Activated naive CD4-positive, alpha-beta T cell treated with anti-CD3 and anti-CD28 coated beads for 36 hours (primary cell): ENCODE results near the gene FXYD5. TPM values are rescaled to one million over a fixed set of nuclear protein-coding genes. Genes with fewer than 3 reads are reported as not detected.

Experiments
- CTCF ChIA-PET: fragments of 350-600 bp; sonication (Branson Sonifier 250); formaldehyde crosslinking; loops from one replicate; lab custom pipeline; 2021; ENCODE audit warnings: antibody characterized with exemption; lab: Charles Lee
- DNase-seq: peaks from one replicate; pipeline ENCODE4 v3.0.0-alpha.2; 2020
- H3K27ac Mint-ChIP-seq: one replicate; pipeline ENCODE4 v1.8.0; 2021; ENCODE audit warnings: mild to moderate bottlenecking, mixed read lengths
- H3K27me3 Mint-ChIP-seq: one replicate; pipeline ENCODE4 v1.8.0; 2021; ENCODE audit warnings: low read depth, mixed read lengths
- H3K36me3 Mint-ChIP-seq: one replicate; pipeline ENCODE4 v1.8.0; 2021; ENCODE audit warnings: low read depth, mixed read lengths
- H3K4me1 Mint-ChIP-seq: one replicate; pipeline ENCODE4 v1.8.0; 2021; ENCODE audit warnings: low read depth, mixed read lengths
- H3K4me3 Mint-ChIP-seq: one replicate; pipeline ENCODE4 v1.8.0; 2021; ENCODE audit warnings: mild to moderate bottlenecking, moderate library complexity, mixed read lengths
- H3K9me3 Mint-ChIP-seq: one replicate; pipeline ENCODE4 v1.8.0; 2021; ENCODE audit warnings: mixed read lengths
- intact Hi-C: fragments of 100-400 bp; cut with micrococcal nuclease; formaldehyde crosslinking; loops from one replicate; pipeline ENCODE4 v1.15.1; 2023
- total RNA-seq, 2 experiments: library from RNA; stranded (reverse); gene quantifications; one replicate each; pipeline ENCODE4 v1.2.3, GENCODE V29; 2021

The FXYD5 gene
- total RNA-seq, 2 experiments from 2014 or later: 289 to 294 TPM

DNA sequence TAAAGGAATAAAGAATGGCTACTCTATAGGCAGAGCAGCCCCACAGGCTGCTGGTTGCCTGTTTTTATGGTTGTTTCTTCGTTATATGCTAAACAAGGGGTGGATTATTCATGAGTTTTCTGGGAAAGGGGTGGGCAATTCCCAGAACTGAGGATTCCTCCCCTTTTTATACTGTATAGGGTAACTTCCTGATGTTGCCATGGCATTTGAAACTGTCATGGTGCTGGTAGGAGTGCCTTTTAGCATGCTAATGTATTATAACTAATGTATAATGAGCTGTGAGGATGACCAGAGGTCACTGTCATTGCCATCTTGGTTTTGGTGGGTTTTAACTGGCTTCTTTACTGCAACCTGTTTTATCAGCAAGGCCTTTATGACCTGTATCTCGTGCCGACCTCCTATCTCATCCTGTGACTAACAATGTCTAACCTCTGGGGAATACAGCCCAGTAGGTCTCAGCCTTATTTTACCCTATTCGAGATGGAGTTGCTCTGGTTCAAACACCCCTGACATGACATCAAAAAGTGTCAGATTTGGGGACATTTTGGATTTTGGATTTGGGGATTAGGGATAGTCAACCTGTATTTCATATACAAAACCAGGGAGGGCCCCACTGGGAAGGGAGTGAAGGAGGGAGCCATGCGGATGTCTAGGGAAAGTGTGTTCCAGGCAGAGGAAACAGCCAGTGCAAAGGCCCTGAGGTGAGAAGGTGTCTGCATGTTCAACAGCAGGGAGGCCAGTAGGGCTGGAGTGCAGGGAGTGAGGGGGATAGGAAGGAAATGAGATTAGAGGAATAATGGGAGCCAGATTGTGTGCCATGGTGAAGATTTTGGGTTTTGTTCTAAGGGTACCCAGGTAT, 10.9 kb downstream of the FXYD5 start:
- H3K4me3 Mint-ChIP-seq: no peak overlapping the region
- H3K9me3 Mint-ChIP-seq: peaks cover 43% of the 10 kb centered on the region
- peak; percentile 2 for DNase-seq
- H3K27me3 Mint-ChIP-seq: no peaks in the 10 kb centered on the region
- peaks cover 84% of the 10 kb centered on the region for H3K36me3 Mint-ChIP-seq
- H3K4me1 Mint-ChIP-seq: peaks cover 57% of the 10 kb centered on the region
- CTCF ChIA-PET: no interaction called here
- intact Hi-C loops: no loop called here
- peak overlapping the region; percentile 50 for H3K27ac Mint-ChIP-seq

DNA sequence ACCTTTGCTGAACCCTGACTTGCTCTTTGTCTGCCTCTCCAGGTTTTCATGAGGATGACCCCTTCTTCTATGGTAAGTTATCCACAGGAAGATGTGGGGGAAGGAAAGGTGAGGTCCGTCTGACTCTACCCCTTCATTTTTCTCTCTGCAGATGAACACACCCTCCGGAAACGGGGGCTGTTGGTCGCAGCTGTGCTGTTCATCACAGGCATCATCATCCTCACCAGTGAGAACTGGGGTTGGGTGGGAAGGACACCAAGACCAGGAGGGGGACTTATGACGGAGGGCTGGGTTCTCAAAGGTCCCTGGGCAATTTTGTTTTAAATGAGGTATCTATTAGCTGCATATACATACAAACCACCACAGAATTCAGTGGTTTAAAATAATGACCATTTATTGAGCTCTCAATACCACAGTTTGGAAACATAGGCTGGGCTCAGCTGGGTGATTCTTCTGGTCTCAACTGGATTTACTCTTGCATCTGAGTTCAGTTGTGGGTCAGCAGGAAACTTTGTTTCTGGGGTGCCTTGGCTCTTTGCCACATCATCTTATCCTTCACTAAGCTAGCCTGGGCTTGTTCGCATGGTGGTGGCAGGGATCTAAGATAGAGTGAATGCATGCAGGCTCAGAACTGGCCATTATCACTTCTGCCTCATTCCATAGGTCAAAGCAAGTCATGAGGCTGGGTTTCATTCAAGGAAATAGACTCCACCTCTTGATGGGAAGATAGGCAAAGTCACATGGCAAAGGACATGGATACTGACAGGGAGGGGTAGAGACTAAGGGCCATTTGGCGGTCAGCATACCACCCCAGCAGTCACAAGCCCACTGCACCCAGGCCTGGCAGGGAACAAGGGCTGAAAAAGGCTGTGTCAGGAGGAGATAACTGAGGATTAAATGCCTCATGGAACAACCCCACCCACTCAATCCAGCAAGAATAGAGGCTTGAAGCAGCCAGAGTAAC, 11.8 kb downstream of the FXYD5 start:
- H3K36me3 Mint-ChIP-seq: peaks cover 78% of the 10 kb centered on the region
- DNase-seq: peak; percentile 26
- CTCF ChIA-PET: interaction anchor here (0.6 kb wide), 1 partner anchor 21 kb away, joined by 4 read pairs; no protein-coding TSS in a partner anchor
- intact Hi-C loops: no loop called here
- peaks cover 41% of the 10 kb centered on the region for H3K9me3 Mint-ChIP-seq
- H3K4me3 Mint-ChIP-seq: no peak overlapping the region
- no peaks in the 10 kb centered on the region for H3K27me3 Mint-ChIP-seq
- H3K4me1 Mint-ChIP-seq: peaks cover 52% of the 10 kb centered on the region
- H3K27ac Mint-ChIP-seq: peak overlapping the region; percentile 80

DNA sequence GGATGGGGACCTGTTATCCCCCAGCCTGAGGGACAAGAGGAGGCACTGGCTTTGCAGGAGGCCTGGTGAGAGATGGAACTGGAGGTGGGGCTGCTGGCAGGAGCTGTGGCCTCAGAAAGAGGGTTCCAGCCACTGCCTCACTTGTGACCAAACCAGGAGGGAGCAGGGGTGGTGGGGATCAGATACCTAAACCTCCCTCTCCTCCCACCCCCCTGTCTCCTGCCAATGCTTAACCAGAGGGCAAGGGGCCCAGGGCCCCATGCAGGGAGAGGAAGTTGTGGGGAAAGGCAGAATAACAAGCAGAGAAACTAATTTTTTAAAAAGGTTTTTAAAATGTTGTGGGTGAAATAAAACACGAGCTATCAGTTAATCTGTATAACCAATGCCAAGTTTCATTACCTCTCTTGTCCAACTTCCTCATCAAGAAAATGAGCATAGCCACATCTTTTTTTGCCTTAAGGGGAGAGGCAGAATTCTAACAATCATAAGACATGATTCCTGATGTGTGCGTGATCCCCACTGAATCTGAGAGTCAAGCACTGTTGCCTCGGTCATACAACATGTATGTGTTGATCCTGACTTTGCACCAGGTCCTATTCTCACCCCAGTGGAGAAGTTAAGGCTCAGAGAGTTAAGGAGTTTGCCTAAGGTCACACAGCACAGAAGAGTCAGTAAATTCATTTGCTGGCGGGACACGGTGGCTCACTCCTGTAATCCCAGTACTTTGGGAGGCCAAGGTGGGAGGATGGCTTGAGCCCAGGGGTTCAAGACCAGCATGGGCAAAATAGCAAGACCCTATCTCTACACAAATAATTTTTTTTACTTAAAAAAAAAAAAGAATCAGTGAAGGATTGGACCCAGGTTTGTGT, 12.9 kb downstream of the FXYD5 start:
- Mint-ChIP-seq H3K36me3 (peaks cover 75% of the 10 kb centered on the region), H3K4me3 (no peak overlapping the region), H3K9me3 (peaks cover 35% of the 10 kb centered on the region), H3K4me1 (peaks cover 49% of the 10 kb centered on the region), H3K27me3 (no peaks in the 10 kb centered on the region), H3K27ac (peak overlapping the region; percentile 80)
- no peak for DNase-seq
- CTCF ChIA-PET: interaction anchor here (0.6 to 1.4 kb wide), 3 partner anchors 15 to 494 kb away, joined by 3 to 5 read pairs (median 3); partner anchors contain the start of gene ZNF792
- intact Hi-C loops: no loop called here

DNA sequence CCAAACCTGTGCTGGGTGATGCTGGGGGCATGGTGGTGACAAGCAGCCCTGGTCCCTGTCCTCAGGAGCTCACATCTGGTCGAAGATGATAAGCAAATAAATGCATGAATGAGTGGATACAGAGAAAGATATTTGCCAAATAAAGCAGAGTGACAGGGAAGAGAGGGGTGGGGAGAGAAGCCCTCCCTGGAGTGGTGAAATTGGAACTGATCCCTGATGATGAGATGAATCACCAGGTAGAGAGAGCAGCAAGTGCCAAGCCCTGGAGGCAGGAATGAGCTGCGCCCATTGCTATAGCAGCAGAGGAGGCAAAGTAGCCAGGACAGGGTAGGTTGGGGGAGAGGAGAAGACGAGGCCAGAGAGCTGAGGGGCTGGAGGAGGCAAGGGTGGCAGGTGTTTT, 13.7 kb downstream of the FXYD5 start:
- peak overlapping the region; percentile 80 for H3K27ac Mint-ChIP-seq
- H3K36me3 Mint-ChIP-seq: peaks cover 74% of the 10 kb centered on the region
- H3K27me3 Mint-ChIP-seq: no peaks in the 10 kb centered on the region
- H3K4me3 Mint-ChIP-seq: no peak overlapping the region
- no peak for DNase-seq
- intact Hi-C loops: no loop called here
- H3K9me3 Mint-ChIP-seq: peaks cover 32% of the 10 kb centered on the region
- peaks cover 49% of the 10 kb centered on the region for H3K4me1 Mint-ChIP-seq
- CTCF ChIA-PET: interaction anchor here (0.6 to 1.4 kb wide), 3 partner anchors 14 to 204 kb away, joined by 3 to 7 read pairs (median 3); partner anchors contain the start of gene ZNF792

DNA sequence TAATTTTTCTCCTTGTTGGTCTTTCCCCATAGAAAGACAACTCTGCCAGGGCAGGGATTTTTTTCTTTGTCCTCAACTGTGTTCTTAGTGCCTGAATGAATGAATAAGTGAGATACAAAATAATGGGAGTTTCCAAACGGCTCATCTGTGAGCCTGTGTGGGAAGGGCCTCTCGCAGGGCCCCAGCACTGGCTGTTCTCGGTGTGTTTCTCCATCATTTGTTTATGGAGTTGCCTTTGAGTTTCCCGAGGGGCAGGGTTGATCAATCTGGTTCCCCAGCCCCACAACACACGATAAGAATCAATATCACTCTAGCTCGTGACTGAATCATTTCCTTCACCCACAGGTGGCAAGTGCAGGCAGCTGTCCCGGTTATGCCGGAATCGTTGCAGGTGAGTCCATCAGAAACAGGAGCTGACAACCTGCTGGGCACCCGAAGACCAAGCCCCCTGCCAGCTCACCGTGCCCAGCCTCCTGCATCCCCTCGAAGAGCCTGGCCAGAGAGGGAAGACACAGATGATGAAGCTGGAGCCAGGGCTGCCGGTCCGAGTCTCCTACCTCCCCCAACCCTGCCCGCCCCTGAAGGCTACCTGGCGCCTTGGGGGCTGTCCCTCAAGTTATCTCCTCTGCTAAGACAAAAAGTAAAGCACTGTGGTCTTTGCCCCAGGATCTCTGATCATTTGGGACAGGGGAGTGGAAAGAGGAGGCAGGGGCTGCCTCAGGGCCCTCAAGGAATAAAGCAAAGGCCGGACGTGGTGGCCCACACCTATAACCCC, 14.9 kb downstream of the FXYD5 start:
- no peak for DNase-seq
- no peaks in the 10 kb centered on the region for H3K27me3 Mint-ChIP-seq
- intact Hi-C loops: no loop called here
- H3K4me3 Mint-ChIP-seq: no peak overlapping the region
- peaks cover 62% of the 10 kb centered on the region for H3K36me3 Mint-ChIP-seq
- peak overlapping the region; percentile 80 for H3K27ac Mint-ChIP-seq
- peaks cover 49% of the 10 kb centered on the region for H3K4me1 Mint-ChIP-seq
- CTCF ChIA-PET: no interaction called here
- H3K9me3 Mint-ChIP-seq: peaks cover 22% of the 10 kb centered on the region

GRCh38 chr19:35170359-35171061, 16.0 kb downstream of the FXYD5 start:
- peaks cover 50% of the 10 kb centered on the region for H3K4me1 Mint-ChIP-seq
- peak overlapping the region; percentile 80 for H3K27ac Mint-ChIP-seq
- DNase-seq: no peak
- H3K9me3 Mint-ChIP-seq: peaks cover 13% of the 10 kb centered on the region
- peaks cover 51% of the 10 kb centered on the region for H3K36me3 Mint-ChIP-seq
- CTCF ChIA-PET: no interaction called here
- no peaks in the 10 kb centered on the region for H3K27me3 Mint-ChIP-seq
- no peak overlapping the region for H3K4me3 Mint-ChIP-seq
- intact Hi-C loops: loop anchor here (2.0 kb wide), 1 partner anchor 16 kb away; the partner anchor contains the start of gene FXYD5

DNA sequence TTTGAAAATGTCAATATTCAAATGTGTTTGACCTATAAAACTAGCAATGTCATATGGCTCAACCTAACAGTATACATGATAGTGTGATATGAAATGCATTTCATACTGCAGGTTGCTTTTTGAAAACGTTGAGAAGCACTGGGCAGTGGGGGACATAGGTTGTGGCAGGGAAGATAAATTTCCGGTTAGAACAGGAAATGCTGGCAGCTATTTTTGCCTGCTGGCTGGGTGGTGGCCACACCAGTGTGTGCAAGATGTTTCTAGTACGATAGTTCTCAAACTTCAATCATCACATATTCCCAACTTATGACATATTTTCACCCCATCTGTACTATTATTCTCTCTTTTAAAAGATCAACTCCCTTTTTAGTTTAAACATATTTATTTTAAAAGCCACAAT, 17.2 kb downstream of the FXYD5 start:
- no peaks in the 10 kb centered on the region for H3K27me3 Mint-ChIP-seq
- no peak for DNase-seq
- CTCF ChIA-PET: interaction anchor here (0.8 to 1.2 kb wide), 3 partner anchors 9 to 30 kb away, joined by 3 to 4 read pairs (median 3); partner anchors contain the start of gene FXYD5
- H3K9me3 Mint-ChIP-seq: peaks cover under 1% of the 10 kb centered on the region
- intact Hi-C loops: loop anchor here (2.0 kb wide), 1 partner anchor 17 kb away; the partner anchor contains the start of gene FXYD5
- no peak overlapping the region for H3K4me3 Mint-ChIP-seq
- peak overlapping the region; percentile 77 for H3K27ac Mint-ChIP-seq
- H3K36me3 Mint-ChIP-seq: peaks cover 39% of the 10 kb centered on the region
- peaks cover 43% of the 10 kb centered on the region for H3K4me1 Mint-ChIP-seq

- H3K27ac Mint-ChIP-seq: no peak overlapping the region
- peaks cover 24% of the 10 kb centered on the region for H3K36me3 Mint-ChIP-seq
- H3K27me3 Mint-ChIP-seq: no peaks in the 10 kb centered on the region
- CTCF ChIA-PET: no interaction called here
- H3K4me3 Mint-ChIP-seq: no peak overlapping the region
- H3K9me3 Mint-ChIP-seq: peaks cover 7% of the 10 kb centered on the region
- intact Hi-C loops: no loop called here
- peaks cover 33% of the 10 kb centered on the region for H3K4me1 Mint-ChIP-seq
- no peak for DNase-seq
These were observed 19.7 kb downstream of the FXYD5 start for GRCh38 chr19:35174226-35174625.

DNA sequence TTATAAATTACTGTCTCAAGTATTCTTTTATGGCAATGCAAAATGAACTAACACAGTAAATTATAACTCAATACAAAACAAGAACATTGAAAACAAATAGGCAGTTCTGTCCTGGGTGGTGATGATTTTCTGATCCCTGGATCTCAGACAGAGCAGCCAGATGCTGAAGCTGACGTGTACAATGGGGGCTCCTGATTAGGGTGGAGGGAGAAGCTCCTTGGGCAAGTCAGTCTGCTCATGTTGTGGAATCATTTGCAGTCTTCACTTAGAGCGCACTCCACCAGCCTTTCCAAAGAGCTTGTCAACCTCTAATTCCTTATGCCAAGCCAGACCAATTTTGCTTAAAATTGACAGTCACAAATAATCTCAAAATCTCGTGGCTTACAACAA, 21.6 kb downstream of the FXYD5 start:
- peaks cover 7% of the 10 kb centered on the region for H3K9me3 Mint-ChIP-seq
- H3K36me3 Mint-ChIP-seq: peaks cover 16% of the 10 kb centered on the region
- CTCF ChIA-PET: no interaction called here
- H3K27me3 Mint-ChIP-seq: no peaks in the 10 kb centered on the region
- H3K27ac Mint-ChIP-seq: no peak overlapping the region
- DNase-seq: no peak
- H3K4me3 Mint-ChIP-seq: no peak overlapping the region
- H3K4me1 Mint-ChIP-seq: peaks cover 33% of the 10 kb centered on the region
- intact Hi-C loops: no loop called here

GRCh38 chr19:35177377-35178274, 23.1 kb downstream of the FXYD5 start:
- intact Hi-C loops: no loop called here
- peaks cover 7% of the 10 kb centered on the region for H3K9me3 Mint-ChIP-seq
- no peak for DNase-seq
- peaks cover 28% of the 10 kb centered on the region for H3K4me1 Mint-ChIP-seq
- H3K27ac Mint-ChIP-seq: no peak overlapping the region
- peaks cover 6% of the 10 kb centered on the region for H3K36me3 Mint-ChIP-seq
- CTCF ChIA-PET: no interaction called here
- no peaks in the 10 kb centered on the region for H3K27me3 Mint-ChIP-seq
- H3K4me3 Mint-ChIP-seq: no peak overlapping the region
